H9 (cell line): ENCODE results near the gene FIBP. TPM values are rescaled to one million over a fixed set of nuclear protein-coding genes. Genes with fewer than 3 reads are reported as not detected.

ENCODE experiments used
- DNase-seq: peaks from one replicate; pipeline ENCODE4 v3.0.0-alpha.2; 2017
- H2AFZ ChIP-seq: one replicate; pipeline ENCODE4 v1.6.1; 2013; ENCODE audit warnings: mild to moderate bottlenecking, low read length, control low read depth, moderate library complexity
- H2AK5ac ChIP-seq: 2 replicates; pipeline ENCODE4 v1.6.1; 2013; ENCODE audit warnings: low read length, control low read depth, mixed read lengths; ENCODE audit not compliant: insufficient read length
- H2BK120ac ChIP-seq: one replicate; pipeline ENCODE4 v1.6.1; 2013; ENCODE audit warnings: low read depth, mild to moderate bottlenecking, low read length, control low read depth, inconsistent platforms; ENCODE audit not compliant: poor library complexity, severe bottlenecking
- H2BK12ac ChIP-seq: 2 replicates; pipeline ENCODE4 v1.6.1; 2013; ENCODE audit warnings: low read length, control low read depth, mixed read lengths, low read depth; ENCODE audit not compliant: insufficient read length
- H2BK15ac ChIP-seq: 2 replicates; pipeline ENCODE4 v1.6.1; 2013; ENCODE audit warnings: low read depth, low read length, control low read depth
- H2BK20ac ChIP-seq: one replicate; pipeline ENCODE4 v1.6.1; 2013; ENCODE audit warnings: low read depth, mild to moderate bottlenecking, low read length, control low read depth, inconsistent platforms; ENCODE audit not compliant: poor library complexity, severe bottlenecking
- H2BK5ac ChIP-seq: 2 replicates; pipeline ENCODE4 v1.6.1; 2013; ENCODE audit warnings: low read length, control low read depth, mixed read lengths; ENCODE audit not compliant: insufficient read length
- H3K14ac ChIP-seq: 2 replicates; pipeline ENCODE4 v1.6.1; 2013; ENCODE audit warnings: low read length, control low read depth; ENCODE audit not compliant: insufficient read depth
- H3K18ac ChIP-seq: 2 replicates; pipeline ENCODE4 v1.6.1; 2013; ENCODE audit warnings: low read depth, mild to moderate bottlenecking, mixed read lengths, low read length, control low read depth; ENCODE audit not compliant: insufficient read length
- H3K23ac ChIP-seq: 2 replicates; pipeline ENCODE4 v1.6.1; 2013; ENCODE audit warnings: low read length, control low read depth, mixed read lengths, low read depth; ENCODE audit not compliant: insufficient read length
- H3K23me2 ChIP-seq: 2 replicates; pipeline ENCODE4 v1.6.1; 2013; ENCODE audit warnings: low read depth, mild to moderate bottlenecking, mixed read lengths, low read length, control low read depth; ENCODE audit not compliant: insufficient read length, poor library complexity, severe bottlenecking
- H3K27ac ChIP-seq: 2 replicates; pipeline ENCODE4 v1.5.1; 2013; ENCODE audit warnings: low read length, control low read depth, mixed read lengths, low read depth; ENCODE audit not compliant: insufficient read length
- H3K27me3 ChIP-seq: 2 replicates; pipeline ENCODE4 v1.6.1; 2013; ENCODE audit warnings: low read length, control low read depth, inconsistent platforms; ENCODE audit not compliant: insufficient read depth
- H3K4ac ChIP-seq: 2 replicates; pipeline ENCODE4 v1.6.1; 2013; ENCODE audit warnings: low read depth, mild to moderate bottlenecking, control low read depth, inconsistent platforms, low read length, moderate library complexity
- H3K4me1 ChIP-seq: 2 replicates; pipeline ENCODE4 v1.6.1; 2013; ENCODE audit warnings: low read length, control low read depth, inconsistent platforms; ENCODE audit not compliant: insufficient read depth
- H3K4me2 ChIP-seq: 2 replicates; pipeline ENCODE4 v1.6.1; 2013; ENCODE audit warnings: low read length, control low read depth, mixed read lengths; ENCODE audit not compliant: insufficient read length, insufficient read depth
- H3K56ac ChIP-seq: 2 replicates; pipeline ENCODE4 v1.6.1; 2013; ENCODE audit warnings: low read depth, mild to moderate bottlenecking, mixed read lengths, low read length, control low read depth; ENCODE audit not compliant: insufficient read length
- H3K79me1 ChIP-seq: 2 replicates; pipeline ENCODE4 v1.6.1; 2013; ENCODE audit warnings: low read depth, mild to moderate bottlenecking, moderate library complexity, low read length, control low read depth, inconsistent platforms; ENCODE audit not compliant: insufficient read depth, poor library complexity, severe bottlenecking
- H3K79me2 ChIP-seq: 2 replicates; pipeline ENCODE4 v1.6.1; 2013; ENCODE audit warnings: low read length, control low read depth, inconsistent platforms; ENCODE audit not compliant: insufficient read depth
- H3K9ac ChIP-seq: 2 replicates; pipeline ENCODE4 v1.6.1; 2013; ENCODE audit warnings: low read length, control low read depth, mixed read lengths; ENCODE audit not compliant: insufficient read length; ENCODE audit errors: extremely low read depth
- H3K9me3 ChIP-seq: one replicate; pipeline ENCODE4 v1.6.1; 2013; ENCODE audit warnings: low read depth, low read length, inconsistent platforms; ENCODE audit not compliant: control insufficient read depth
- H3T11ph ChIP-seq: one replicate; pipeline ENCODE4 v1.6.1; 2013; ENCODE audit warnings: mild to moderate bottlenecking, low read length, control low read depth, inconsistent platforms
- H4K20me1 ChIP-seq: one replicate; pipeline ENCODE4 v1.6.1; 2013; ENCODE audit not compliant: control insufficient read depth, insufficient read length, insufficient read depth
- H4K5ac ChIP-seq: 2 replicates; pipeline ENCODE4 v1.6.1; 2013; ENCODE audit warnings: low read depth, mild to moderate bottlenecking, mixed read lengths, low read length, control low read depth; ENCODE audit not compliant: insufficient read length
- H4K8ac ChIP-seq: replicated peaks from 2 replicates; pipeline ENCODE4 v1.6.1; 2013; ENCODE audit warnings: low read length, control low read depth, mixed read lengths, low read depth; ENCODE audit not compliant: insufficient read length
- H4K91ac ChIP-seq: 2 replicates; pipeline ENCODE4 v1.6.1; 2013; ENCODE audit warnings: low read depth, mild to moderate bottlenecking, moderate library complexity, mixed read lengths, low read length, control low read depth; ENCODE audit not compliant: insufficient read length
- H3K27ac Mint-ChIP-seq, 3 experiments: 2 replicates in 2 of 3; 3 replicates in 1 of 3; pipeline ENCODE4 v1.8.0; 2020 to 2021; ENCODE audit warnings: mixed read lengths in 3 of 3, mild to moderate bottlenecking in 1 of 3, moderate library complexity in 1 of 3
- H3K27me3 Mint-ChIP-seq: 2 replicates; pipeline ENCODE4 v1.8.0; 2021; ENCODE audit warnings: low read depth, mild to moderate bottlenecking, moderate library complexity, mixed read lengths
- H3K36me3 Mint-ChIP-seq, 3 experiments: 2 replicates in 2 of 3; 3 replicates in 1 of 3; pipeline ENCODE4 v1.8.0; 2020 to 2021; ENCODE audit warnings: low read depth in 3 of 3, mixed read lengths in 3 of 3; ENCODE audit not compliant: insufficient read depth in 1 of 3
- H3K4me1 Mint-ChIP-seq, 2 experiments: 2 replicates each; pipeline ENCODE4 v1.8.0; 2020; ENCODE audit warnings: mixed read lengths in 2 of 2
- H3K4me3 Mint-ChIP-seq, 2 experiments: 2 replicates in 1 of 2; 3 replicates in 1 of 2; pipeline ENCODE4 v1.8.0; 2020 to 2021; ENCODE audit warnings: mild to moderate bottlenecking in 2 of 2, mixed read lengths in 2 of 2, moderate library complexity in 1 of 2
- H3K9me3 Mint-ChIP-seq, 2 experiments: 2 replicates in 1 of 2; 3 replicates in 1 of 2; pipeline ENCODE4 v1.8.0; 2020; ENCODE audit warnings: mild to moderate bottlenecking in 2 of 2, mixed read lengths in 2 of 2, moderate library complexity in 1 of 2
- whole genome bisulfite sequencing: extraction: QIAGEN DNeasy Blood & Tissue Kit; methylation state at CpG from one replicate; pipeline ENCODE4 v1.1.7; 2013; ENCODE audit warnings: missing lambda C conversion rate, low lambda C conversion rate, mixed read lengths; ENCODE audit not compliant: insufficient read length; ENCODE audit errors: extremely low coverage; 5-methylcytosine and 5-hydroxymethylcytosine counted together
- total RNA-seq: library from RNA; stranded (reverse); gene quantifications from 2 replicates; pipeline ENCODE4 v1.2.1, GENCODE V29; 2021
- TF ChIP-seq, protein P1 (sequence below): fragments of 200-600 bp; sonication (generic); conservative IDR thresholded peaks from 3 replicates; pipeline ENCODE4 v1.8.0; 2021; ENCODE audit warnings: antibody characterized with exemption, mild to moderate bottlenecking

Gene FIBP
- total RNA-seq, 1 experiment from 2014 or later: 87.0 TPM

DNA sequence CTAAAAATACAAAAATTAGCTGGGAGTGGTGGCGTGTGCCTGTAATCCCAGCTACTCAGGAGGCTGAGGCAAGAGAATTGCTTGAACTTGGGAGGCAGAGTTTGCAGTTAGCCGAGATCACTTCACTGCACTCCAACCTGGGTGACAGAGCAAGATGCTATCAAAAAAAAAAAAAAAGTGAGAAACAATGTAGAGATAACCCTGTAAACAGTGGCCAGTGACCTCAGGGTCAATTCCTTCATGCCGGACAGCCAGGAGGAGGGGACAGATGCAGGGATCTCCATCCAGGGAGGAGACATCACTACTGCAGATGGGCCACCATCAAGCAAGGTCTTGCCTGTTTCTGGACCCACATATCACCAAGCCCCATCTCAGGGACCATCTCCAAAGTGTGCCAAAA is 40.5 kb downstream of the FIBP start:
- Histone ChIP-seq H2BK12ac (no peak overlapping the region), H2BK5ac (no peak overlapping the region), H4K20me1 (no peaks in the 10 kb centered on the region), H3K23ac (no peak overlapping the region), H2BK20ac (no peak overlapping the region), H4K91ac (no peak overlapping the region), H3K27ac (no peak overlapping the region), H4K5ac (no peak overlapping the region), H3K9me3 (no peaks in the 10 kb centered on the region), H3K9ac (no peak overlapping the region), H3K23me2 (no peaks in the 10 kb centered on the region), H3K4me1 (no peaks in the 10 kb centered on the region), H3K4ac (no peak overlapping the region), H3K56ac (no peak overlapping the region), H3K4me2 (no peak overlapping the region), H2BK15ac (no peak overlapping the region), H2AK5ac (no peak overlapping the region), H4K8ac (no peak overlapping the region), H2AFZ (no peak overlapping the region), H3K18ac (no peak overlapping the region), H3K14ac (no peak overlapping the region), H2BK120ac (no peak overlapping the region), H3K27me3 (no peaks in the 10 kb centered on the region), H3T11ph (no peak overlapping the region), H3K79me2 (no peaks in the 10 kb centered on the region), H3K79me1 (no peaks in the 10 kb centered on the region)
- Mint-ChIP-seq H3K4me3 (no peak overlapping the region; a peak in 1 of 5 replicates), H3K27ac (0 out of 7 replicates have a peak overlapping the region, but pooled peaks of 1 of the 3 experiments have one; percentile 35), H3K36me3 (peaks cover 10 to 18% (median 11%) of the 10 kb centered on the region in 3 experiments; a peak in 6 of 7 replicates), H3K27me3 (peaks cover 20% of the 10 kb centered on the region), H3K4me1 (peaks cover 8 to 14% of the 10 kb centered on the region in 2 experiments), H3K9me3 (peaks cover 3 to 7% of the 10 kb centered on the region in 2 experiments; a peak in 2 of 5 replicates)
- WGBS: no CpG with 5 or more reads among the region's 3 CpGs
- no peak for DNase-seq
- TF ChIP-seq, protein P1, sequence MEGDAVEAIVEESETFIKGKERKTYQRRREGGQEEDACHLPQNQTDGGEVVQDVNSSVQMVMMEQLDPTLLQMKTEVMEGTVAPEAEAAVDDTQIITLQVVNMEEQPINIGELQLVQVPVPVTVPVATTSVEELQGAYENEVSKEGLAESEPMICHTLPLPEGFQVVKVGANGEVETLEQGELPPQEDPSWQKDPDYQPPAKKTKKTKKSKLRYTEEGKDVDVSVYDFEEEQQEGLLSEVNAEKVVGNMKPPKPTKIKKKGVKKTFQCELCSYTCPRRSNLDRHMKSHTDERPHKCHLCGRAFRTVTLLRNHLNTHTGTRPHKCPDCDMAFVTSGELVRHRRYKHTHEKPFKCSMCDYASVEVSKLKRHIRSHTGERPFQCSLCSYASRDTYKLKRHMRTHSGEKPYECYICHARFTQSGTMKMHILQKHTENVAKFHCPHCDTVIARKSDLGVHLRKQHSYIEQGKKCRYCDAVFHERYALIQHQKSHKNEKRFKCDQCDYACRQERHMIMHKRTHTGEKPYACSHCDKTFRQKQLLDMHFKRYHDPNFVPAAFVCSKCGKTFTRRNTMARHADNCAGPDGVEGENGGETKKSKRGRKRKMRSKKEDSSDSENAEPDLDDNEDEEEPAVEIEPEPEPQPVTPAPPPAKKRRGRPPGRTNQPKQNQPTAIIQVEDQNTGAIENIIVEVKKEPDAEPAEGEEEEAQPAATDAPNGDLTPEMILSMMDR: no peak
